ENCODE measurements around the gene SH3PXD2B. TPM values are rescaled to one million over a fixed set of nuclear protein-coding genes. Genes with fewer than 3 reads are reported as not detected.

The SH3PXD2B gene
- total and polyA plus RNA-seq, 10 of the 15 experiments (the other 5 are each of a cell fraction or from before 2014, with no cell fraction given) = 0.05 to 1.6 (median 0.57) TPM

GRCh38 chr5:172451771-172452197 lies 2.5 kb downstream of the SH3PXD2B start:
- Histone ChIP-seq H3K79me2 (ENCODE audit: control insufficient read depth, insufficient read depth, low read length) (no peaks in the 10 kb centered on the region), H3K4me1 (ENCODE audit: control insufficient read depth, insufficient read depth, low read length) (no peaks in the 10 kb centered on the region), H3K9ac (ENCODE audit: control insufficient read depth, insufficient read depth, low read length) (no peak overlapping the region), H2AFZ (ENCODE audit: control insufficient read depth, low read depth, low read length) (no peak overlapping the region), H3K27ac (ENCODE audit: control insufficient read depth, insufficient read depth) (no peak overlapping the region), H3K4me2 (ENCODE audit: control insufficient read depth, insufficient read depth) (no peak overlapping the region), H4K20me1 (ENCODE audit: control insufficient read depth, insufficient read depth) (peaks cover 3% of the 10 kb centered on the region; the same call in 1 of the 2 replicates), H3K36me3 (ENCODE audit: control insufficient read depth in 2 of 2, insufficient read depth in 2 of 2, low read length in 1 of 2) (no peaks in the 10 kb centered on the region), H3K4me3 (no peak overlapping the region), H3K27me3 (replicated peaks in 1 of 2; ENCODE audit: control insufficient read depth in 2 of 2, insufficient read depth in 2 of 2, low read length in 1 of 2) (peaks cover 1 to 6% of the 10 kb centered on the region in 2 experiments; a peak in 3 of 4 replicates), H3K9me3 (replicated peaks; ENCODE audit: control insufficient read depth, insufficient read depth, low read length) (no peaks in the 10 kb centered on the region)
- RAD21 ChIA-PET (ENCODE audit: unreplicated experiment) = interaction anchor here (0.7 to 1.6 kb wide), 2 partner anchors 9 to 540 kb away, joined by 3 to 4 read pairs; no protein-coding TSS in a partner anchor
- intact Hi-C loops (cut with micrococcal nuclease; ENCODE audit: unreplicated experiment) = loop anchor here (1.0 to 5.0 kb wide), 3 partner anchors 69 to 134 kb away; no protein-coding TSS in a partner anchor
- DNase-seq (ENCODE audit: low read depth, low spot score) (no peak), ATAC-seq (no peak), FAIRE-seq (no peak)
- TF ChIP-seq BRCA1 (IDR thresholded peaks at IDR 0.05; ENCODE audit: low read depth, low read length) = no peak
- no peak for TF ChIP-seq ASH2L (IDR thresholded peaks at IDR 0.05; ENCODE audit: borderline replicate concordance, low read depth)
- TF ChIP-seq CTCF (IDR thresholded peaks at IDR 0.05 in 2 of 3, conservative IDR thresholded peaks at IDR 0.05 in 1 of 3; ENCODE audit: control insufficient read depth in 2 of 3, extremely low read depth in 1 of 3, insufficient read depth in 1 of 3, low read depth in 3 of 3, low read length in 3 of 3) = no peak
- TF ChIP-seq ATF3 (IDR thresholded peaks at IDR 0.05; ENCODE audit: borderline replicate concordance, extremely low read depth, low read depth, low read length) = no peak
- TF ChIP-seq SKIL (IDR thresholded peaks at IDR 0.05; ENCODE audit: low read depth, poor library complexity, severe bottlenecking) = no peak
- CTCF ChIA-PET = interaction anchor here (0.7 to 2.4 kb wide), 19 partner anchors 9 to 540 kb away, joined by 3 to 23 read pairs (median 3); no protein-coding TSS in a partner anchor
- SMC1A ChIA-PET (ENCODE audit: uncharacterized antibody, unreplicated experiment) = interaction anchor here (0.6 to 1.1 kb wide), 2 partner anchors 58 to 118 kb away, joined by 3 read pairs; no protein-coding TSS in a partner anchor
- POLR2A ChIA-PET = interaction anchor here (0.6 kb wide), 1 partner anchor 528 kb away, joined by 4 read pairs; no protein-coding TSS in a partner anchor
- WGBS (ENCODE audit: insufficient coverage, insufficient replicate concordance, low lambda C conversion rate, missing lambda C conversion rate) = 97% methylated on average over 3 of the region's 3 CpGs
- BruUV-seq (replicated peaks) = no TSS peak
- in situ Hi-C loops (cut with MboI) = no loop called here

Measured in GM12878 (cell line).